NCI-H2171 treated with DMSO at 0.1 percent for 48 hours (cell line): ENCODE measurements around the gene GFM1.
"Not testable (repeated sequence)": the region's sequence is repeated elsewhere in the genome, so short reads cannot be mapped to it uniquely, and the experiment has no call there.

Experiments
- DNase-seq: peaks from one replicate; lab custom pipeline; 2025; lab: John Stamatoyannopoulos, UW

Gene GFM1

GRCh38 chr3:158678687-158679086 lies 34.4 kb downstream of the GFM1 start:
- DNase-seq: no peak

DNA sequence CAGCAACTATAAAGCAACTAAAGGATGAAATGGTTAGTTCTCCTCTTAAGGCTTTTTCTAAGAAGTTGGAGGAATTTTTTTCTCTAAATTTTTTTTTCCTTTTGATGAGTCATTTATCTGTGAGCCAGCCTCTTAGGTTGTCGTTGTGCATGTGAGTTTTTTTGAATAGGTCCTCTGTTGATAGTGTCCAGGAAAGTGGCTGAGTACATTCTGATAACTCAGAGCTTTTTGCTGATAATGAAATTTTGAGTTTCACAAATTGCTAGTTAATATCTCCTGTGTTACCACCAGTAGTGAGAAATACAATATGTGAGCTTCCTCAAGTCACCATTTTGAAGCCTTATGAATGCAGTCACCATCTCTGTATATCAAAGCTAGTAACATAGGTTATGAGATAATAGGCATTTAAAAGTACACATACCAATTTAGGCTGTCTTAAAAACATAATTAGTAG lies 35.2 kb downstream of the GFM1 start:
- no peak for DNase-seq

GRCh38 chr3:158680861-158681260 lies 36.5 kb downstream of the GFM1 start:
- DNase-seq: no peak

DNA sequence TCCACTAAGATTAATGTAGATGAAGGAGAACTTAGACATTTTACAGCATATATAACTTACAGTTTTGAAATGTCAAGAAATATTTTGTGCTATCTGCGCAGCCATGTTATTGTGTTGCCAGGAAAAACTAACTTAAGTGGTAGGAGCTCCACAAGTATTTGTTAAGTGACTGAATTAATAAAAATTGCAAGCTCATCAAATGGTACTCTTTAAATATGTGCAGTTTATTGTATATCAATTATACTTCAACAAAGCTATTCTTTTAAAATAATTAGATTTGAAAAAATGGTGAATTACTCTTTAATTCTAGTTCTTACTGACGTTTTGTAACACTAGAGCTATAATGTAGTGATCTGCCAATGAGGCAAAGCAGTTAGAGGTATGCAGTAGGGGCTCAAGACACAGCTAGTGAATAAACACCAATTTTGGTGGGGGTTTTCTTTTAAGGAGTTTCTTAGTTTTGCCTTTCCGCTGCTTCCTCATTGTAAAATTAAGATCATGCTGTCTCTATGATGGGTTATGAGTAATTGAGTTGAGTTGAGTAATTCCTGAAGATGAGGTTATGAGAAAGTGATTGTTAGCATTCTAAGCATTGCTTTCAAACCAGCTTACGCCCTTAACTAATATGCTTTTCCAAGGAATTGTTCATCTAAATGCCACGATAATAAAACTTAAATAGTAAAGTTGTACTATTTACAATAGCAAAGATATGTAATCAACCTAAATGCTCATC lies 39.1 kb downstream of the GFM1 start:
- DNase-seq: no peak

- DNase-seq: no peak
These were observed 40.8 kb downstream of the GFM1 start for GRCh38 chr3:158685159-158685558.

- DNase-seq: not testable (repeated sequence)
These were observed 49.6 kb downstream of the GFM1 start for GRCh38 chr3:158693866-158694456.

GRCh38 chr3:158696618-158697017 lies 52.3 kb downstream of the GFM1 start:
- no peak for DNase-seq

- DNase-seq: no peak
These were observed 56.2 kb downstream of the GFM1 start for GRCh38 chr3:158700559-158700958.

GRCh38 chr3:158701420-158702065 lies 57.2 kb downstream of the GFM1 start:
- DNase-seq: no peak

DNA sequence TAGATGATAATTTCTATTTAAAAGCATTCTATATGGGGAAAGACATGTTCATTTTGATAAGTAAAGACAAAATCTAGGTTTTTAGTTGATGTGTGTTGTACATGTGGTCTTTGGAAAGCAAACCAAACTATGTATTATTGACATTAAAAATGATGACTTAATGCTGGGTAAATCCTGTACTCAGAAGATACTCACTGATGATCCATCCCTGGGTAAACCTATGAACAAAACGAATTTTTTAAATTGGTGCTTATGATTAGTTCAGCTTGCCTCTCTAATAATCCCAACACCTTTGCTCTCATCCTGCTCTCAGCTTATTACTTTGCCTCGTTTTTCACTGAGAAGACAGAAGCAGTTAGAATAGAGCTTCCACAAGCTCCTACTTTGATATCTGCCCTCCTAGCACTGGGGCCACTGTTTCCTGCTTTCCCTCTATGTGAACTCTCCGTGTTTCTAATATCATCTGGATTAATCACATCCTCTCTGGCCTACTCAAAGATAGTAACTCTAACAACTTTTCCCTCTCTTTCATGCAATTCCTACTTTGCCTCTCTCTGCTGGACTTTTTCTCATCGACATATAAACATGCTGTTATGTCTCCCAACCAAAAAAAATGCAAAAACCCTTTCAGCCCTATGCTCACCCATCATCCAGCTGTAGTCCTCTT lies 58.6 kb downstream of the GFM1 start:
- DNase-seq: no peak

- DNase-seq: no peak
These were observed 59.2 kb downstream of the GFM1 start for GRCh38 chr3:158703566-158703965.

DNA sequence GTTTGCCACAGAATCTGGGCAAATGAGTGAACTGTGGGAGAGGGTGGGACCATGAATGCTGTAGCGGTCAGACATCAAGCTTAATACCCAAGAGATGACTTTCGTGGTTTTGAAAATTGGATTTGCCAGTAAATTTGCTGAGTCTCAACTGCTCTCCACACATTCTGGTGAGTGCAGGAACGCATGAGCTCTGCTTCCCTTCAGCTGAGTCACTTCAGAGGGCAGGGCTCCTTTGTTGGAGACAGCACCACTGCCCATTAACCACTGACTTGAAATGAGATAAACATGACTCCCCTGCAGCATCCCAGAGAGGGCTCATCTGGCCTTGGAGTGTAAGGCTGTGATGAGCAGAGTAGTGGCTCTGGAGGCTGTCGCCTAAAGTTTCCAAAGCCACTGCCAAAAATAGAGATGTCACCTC lies 65.3 kb downstream of the GFM1 start:
- DNase-seq: no peak

DNA sequence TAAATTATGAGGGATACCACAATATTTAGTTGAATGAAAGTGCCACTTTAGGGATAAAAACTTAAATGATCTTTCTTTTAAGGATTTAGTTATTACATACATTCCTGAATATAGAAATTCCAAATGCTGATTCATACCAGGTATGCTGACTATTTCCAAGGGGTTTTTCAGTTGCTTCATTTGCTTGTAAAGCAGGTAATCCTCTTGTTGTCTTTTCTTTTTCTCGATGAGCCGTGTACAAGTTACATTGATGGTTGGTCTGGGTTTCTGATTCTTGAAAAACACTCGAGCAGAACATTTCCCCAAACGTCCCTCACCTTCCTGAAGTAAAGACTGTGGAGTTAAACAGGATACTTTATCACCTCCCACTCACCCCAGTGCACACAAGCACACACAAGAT lies 66.3 kb downstream of the GFM1 start:
- no peak for DNase-seq

GRCh38 chr3:158711886-158712285 lies 67.6 kb downstream of the GFM1 start:
- DNase-seq: no peak

DNA sequence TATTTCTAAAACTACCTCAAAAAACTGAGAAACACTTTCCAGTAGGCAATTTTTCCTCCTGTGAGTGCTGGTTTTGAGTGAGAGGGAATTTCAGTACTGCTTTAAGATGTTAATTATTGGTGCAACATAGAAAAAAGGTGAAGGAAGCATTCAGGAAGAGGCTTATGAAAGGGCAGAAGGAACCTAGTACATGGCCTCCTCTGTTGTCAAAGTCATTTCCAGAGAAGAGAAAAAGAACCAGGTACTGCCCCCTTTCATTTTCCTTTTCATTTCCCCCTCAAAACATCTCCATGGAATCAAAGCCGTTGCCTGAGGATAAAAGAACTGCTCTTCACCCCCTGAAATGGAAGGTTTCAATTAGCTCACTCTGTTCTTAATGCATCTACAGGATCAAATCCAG lies 68.1 kb downstream of the GFM1 start:
- no peak for DNase-seq

- DNase-seq: no peak
These were observed 68.8 kb downstream of the GFM1 start for GRCh38 chr3:158713094-158713499.

DNA sequence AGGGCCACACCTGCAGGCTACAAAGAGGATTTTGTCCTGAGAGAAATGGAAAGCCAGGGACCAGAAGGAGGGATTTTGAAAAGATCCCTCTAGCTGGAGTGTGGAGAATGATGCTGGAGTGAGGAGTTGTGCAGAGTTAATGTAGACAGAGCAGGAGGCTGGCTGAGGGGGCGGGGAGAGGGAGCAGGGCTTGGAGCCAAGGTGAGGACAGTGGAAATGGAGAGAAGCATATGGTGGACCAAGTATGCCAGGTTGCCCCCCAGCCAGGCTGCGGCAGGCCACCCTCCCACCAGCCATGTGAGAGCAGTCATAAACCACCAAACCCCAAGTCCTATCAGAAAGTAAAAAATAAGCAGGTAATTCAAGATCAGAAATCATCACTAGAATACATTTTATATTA lies 73.2 kb downstream of the GFM1 start:
- DNase-seq: no peak

DNA sequence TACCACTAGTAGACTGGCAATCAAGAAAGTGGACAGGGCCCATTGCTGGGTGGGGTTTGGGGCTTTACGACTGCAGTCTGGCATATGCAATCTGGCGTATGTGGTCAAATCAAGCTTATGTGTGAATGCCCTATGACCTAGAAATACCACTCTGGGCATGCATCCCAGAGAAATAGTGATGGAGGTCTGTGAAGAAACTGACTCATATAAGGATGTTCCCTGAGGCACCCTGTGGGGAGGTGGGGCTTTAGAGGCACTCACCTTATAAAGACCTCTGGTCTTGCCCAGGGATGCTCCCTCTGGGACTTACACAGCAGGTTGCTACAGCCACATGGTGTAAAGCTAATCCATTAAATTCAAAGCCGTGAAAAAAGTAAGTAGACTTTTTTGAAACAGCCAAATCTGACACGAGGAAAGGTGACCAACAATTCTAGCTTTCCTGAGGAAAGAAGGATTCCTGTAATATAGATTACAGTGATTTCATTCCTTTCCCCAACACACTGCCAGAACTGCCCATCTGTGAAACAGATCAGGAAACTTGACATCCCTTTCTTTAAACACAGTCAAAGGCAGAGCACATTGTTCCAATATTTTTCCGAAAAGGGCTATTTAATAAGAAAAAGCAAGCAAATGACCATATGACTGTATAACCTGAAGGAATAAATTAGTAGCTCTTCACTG lies 74.3 kb downstream of the GFM1 start:
- DNase-seq: no peak

DNA sequence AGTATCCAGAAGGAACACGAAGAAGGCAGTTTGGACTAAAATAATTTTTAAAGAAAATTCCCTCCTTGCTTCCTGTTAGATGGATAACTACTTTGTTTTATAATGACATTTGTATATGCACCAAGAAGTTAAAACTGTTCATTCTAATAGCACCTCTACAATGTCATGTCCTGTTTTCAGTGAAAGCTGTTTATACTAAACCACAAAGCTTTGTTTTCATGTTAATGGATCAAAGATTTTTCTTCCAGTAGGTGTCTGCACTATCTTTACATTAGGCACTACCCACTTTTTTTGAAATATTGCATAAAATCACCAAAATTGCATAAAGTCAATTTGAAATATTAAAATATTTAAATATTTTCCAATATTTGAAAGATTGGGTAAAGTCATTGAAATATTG lies 77.8 kb downstream of the GFM1 start:
- DNase-seq: no peak

DNA sequence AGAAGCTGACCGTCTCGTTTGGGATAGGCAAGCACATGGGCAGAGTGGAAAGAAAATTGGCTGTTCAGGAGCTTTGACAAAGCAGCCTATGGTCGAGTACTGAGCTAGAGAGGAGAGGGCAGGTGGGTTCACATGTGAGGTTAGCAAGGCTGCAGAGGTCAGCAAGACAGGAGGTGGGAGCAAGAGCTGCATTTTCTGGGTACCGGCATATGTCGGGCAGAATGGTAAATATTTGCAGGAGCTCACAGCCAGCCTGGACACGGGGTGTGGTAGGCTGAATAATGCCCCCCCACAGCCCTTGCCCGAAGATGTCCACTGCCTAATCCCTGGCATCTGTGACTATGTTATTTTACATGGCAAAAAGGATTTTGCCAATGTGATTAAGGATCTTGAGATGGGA lies 79.7 kb downstream of the GFM1 start:
- no peak for DNase-seq

- no peak for DNase-seq
These were observed 81.2 kb downstream of the GFM1 start for GRCh38 chr3:158725348-158726011.
